ENCODE results near the gene SFI1. TPM values are rescaled to one million over a fixed set of nuclear protein-coding genes. Genes with fewer than 3 reads are reported as not detected.
"Not testable (repeated sequence)": the region's sequence is repeated elsewhere in the genome, so short reads cannot be mapped to it uniquely, and the experiment has no call there.

Gene SFI1
- total and polyA plus RNA-seq, 4 donors, result 16.7 to 59.6 (median 30.3) TPM

DNA sequence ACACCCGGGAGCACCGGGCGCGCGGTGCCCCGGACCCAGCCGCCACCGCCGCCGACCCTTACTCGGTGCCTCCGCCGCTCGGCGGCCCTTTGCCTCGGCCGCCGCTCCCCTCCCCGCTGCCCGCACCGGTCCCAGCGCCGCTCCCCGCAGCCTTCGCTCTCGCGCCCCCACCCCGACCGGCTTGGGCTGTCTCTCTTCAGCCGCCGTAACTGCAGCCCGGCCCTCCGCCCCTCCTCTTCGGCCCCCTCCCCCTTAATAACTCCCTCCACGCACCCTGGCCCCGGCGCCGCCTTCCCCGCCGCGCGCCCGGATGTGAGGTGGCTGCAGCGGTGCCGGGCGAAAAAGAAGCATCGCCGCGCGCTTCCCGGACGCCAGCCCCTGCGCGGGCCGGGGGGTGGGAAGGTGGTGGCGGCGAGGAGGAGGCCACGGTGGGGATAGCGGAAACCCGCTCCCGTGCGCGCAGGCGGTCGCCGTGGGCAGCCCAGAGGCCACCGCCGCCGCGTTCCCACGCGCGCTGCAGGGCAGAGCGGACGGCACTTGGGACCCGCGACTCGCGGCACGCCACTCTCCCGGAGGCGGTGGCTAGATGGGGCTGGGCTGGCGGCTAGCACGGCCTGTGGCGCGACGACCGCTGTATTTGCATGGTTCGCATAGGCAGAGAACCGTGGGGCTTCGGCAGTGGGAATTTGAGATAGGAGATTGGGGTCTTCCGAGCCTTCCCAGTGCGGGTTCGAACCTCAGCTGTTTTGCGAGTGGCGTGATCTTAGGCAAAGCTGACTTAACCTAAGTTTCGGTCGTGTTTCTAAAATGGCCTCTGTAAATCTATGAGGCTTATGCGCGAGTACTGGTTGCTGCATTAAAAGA lies 6.5 kb upstream of the SFI1 start, which contains the start of gene EIF4ENIF1:
TSS of gene EIF4ENIF1 (minus strand) at position 211 of the 864 bp plus-strand sequence. CDS start 1,124 bp downstream, outside the sequence.
- peak within 1 kb of the TSS; percentile 82 for H3K4me3 ChIP-seq (ENCODE audit: low read depth, low read length)
- under 1% methylated on average over 97 of the region's 100 CpGs for WGBS (ENCODE audit: insufficient coverage)
- peak; percentile 75 to 97 (median 84) for DNase-seq (ENCODE audit: low read depth in 4 of 6, low spot score in 6 of 6)
- peaks cover 5% of the 10 kb centered on the region for H3K4me1 ChIP-seq (ENCODE audit: control insufficient read depth, insufficient read depth, low read length)
- no peaks in the 10 kb centered on the region for H3K9me3 ChIP-seq (ENCODE audit: control insufficient read depth, insufficient read depth, low read length)
- no peaks in the 10 kb centered on the region for H3K27me3 ChIP-seq (ENCODE audit: control insufficient read depth, insufficient read depth, low read length)
- peak within 1 kb of the TSS; percentile 89 for H3K27ac ChIP-seq (ENCODE audit: low read depth, low read length)
- H3K36me3 ChIP-seq (ENCODE audit: control insufficient read depth, insufficient read depth, low read length), result peaks cover 19% of the 10 kb centered on the region

GRCh38 chr22:31490496-31490925 lies 5.8 kb upstream of the SFI1 start:
- WGBS (ENCODE audit: insufficient coverage), result 0% methylated on average over 11 of the region's 15 CpGs
- H3K27me3 ChIP-seq (ENCODE audit: control insufficient read depth, insufficient read depth, low read length), result no peaks in the 10 kb centered on the region
- H3K27ac ChIP-seq (ENCODE audit: low read depth, low read length), result peak overlapping the region; percentile 89
- peaks cover 9% of the 10 kb centered on the region for H3K4me1 ChIP-seq (ENCODE audit: control insufficient read depth, insufficient read depth, low read length)
- H3K9me3 ChIP-seq (ENCODE audit: control insufficient read depth, insufficient read depth, low read length), result no peaks in the 10 kb centered on the region
- DNase-seq (ENCODE audit: low read depth in 4 of 6, low spot score in 6 of 6), result no peak
- H3K36me3 ChIP-seq (ENCODE audit: control insufficient read depth, insufficient read depth, low read length), result peaks cover 16% of the 10 kb centered on the region
- peak overlapping the region; percentile 82 for H3K4me3 ChIP-seq (ENCODE audit: low read depth, low read length)

GRCh38 chr22:31491218-31491962 lies 4.9 kb upstream of the SFI1 start:
- Histone ChIP-seq H3K9me3 (ENCODE audit: control insufficient read depth, insufficient read depth, low read length) (no peaks in the 10 kb centered on the region), H3K27me3 (ENCODE audit: control insufficient read depth, insufficient read depth, low read length) (no peaks in the 10 kb centered on the region), H3K4me1 (ENCODE audit: control insufficient read depth, insufficient read depth, low read length) (peaks cover 9% of the 10 kb centered on the region), H3K4me3 (ENCODE audit: low read depth, low read length) (no peak overlapping the region), H3K36me3 (ENCODE audit: control insufficient read depth, insufficient read depth, low read length) (peaks cover 8% of the 10 kb centered on the region), H3K27ac (ENCODE audit: low read depth, low read length) (no peak overlapping the region)
- DNase-seq (ENCODE audit: low read depth in 4 of 6, low spot score in 6 of 6), result no peak
- 72% methylated on average over 2 of the region's 8 CpGs for whole genome bisulfite sequencing (ENCODE audit: insufficient coverage)

GRCh38 chr22:31492151-31492550 lies 4.2 kb upstream of the SFI1 start:
- WGBS (ENCODE audit: insufficient coverage), result no CpG with 5 or more reads among the region's 3 CpGs

GRCh38 chr22:31493355-31493754 lies 3.0 kb upstream of the SFI1 start:
- DNase-seq (ENCODE audit: low read depth in 4 of 6, low spot score in 6 of 6); H3K27me3 ChIP-seq (ENCODE audit: control insufficient read depth, insufficient read depth, low read length); H3K9me3 ChIP-seq (ENCODE audit: control insufficient read depth, insufficient read depth, low read length); H3K4me3 ChIP-seq (ENCODE audit: low read depth, low read length); H3K36me3 ChIP-seq (ENCODE audit: control insufficient read depth, insufficient read depth, low read length); H3K27ac ChIP-seq (ENCODE audit: low read depth, low read length): not testable (repeated sequence)
- H3K4me1 ChIP-seq (ENCODE audit: control insufficient read depth, insufficient read depth, low read length), result peaks cover 13% of the 10 kb centered on the region
- WGBS (ENCODE audit: insufficient coverage), result 94% methylated on average over 2 of the region's 5 CpGs

More at GRCh38 chr22:31492151-31492550, 4.2 kb upstream of the SFI1 start:
- H3K27me3 ChIP-seq (ENCODE audit: control insufficient read depth, insufficient read depth, low read length), result no peaks in the 10 kb centered on the region
- H3K4me1 ChIP-seq (ENCODE audit: control insufficient read depth, insufficient read depth, low read length), result peaks cover 13% of the 10 kb centered on the region
- H3K27ac ChIP-seq (ENCODE audit: low read depth, low read length), result no peak overlapping the region
- H3K9me3 ChIP-seq (ENCODE audit: control insufficient read depth, insufficient read depth, low read length), result no peaks in the 10 kb centered on the region
- H3K4me3 ChIP-seq (ENCODE audit: low read depth, low read length), result no peak overlapping the region
- no peak for DNase-seq (ENCODE audit: low read depth in 4 of 6, low spot score in 6 of 6)
- H3K36me3 ChIP-seq (ENCODE audit: control insufficient read depth, insufficient read depth, low read length), result peaks cover 4% of the 10 kb centered on the region

DNA sequence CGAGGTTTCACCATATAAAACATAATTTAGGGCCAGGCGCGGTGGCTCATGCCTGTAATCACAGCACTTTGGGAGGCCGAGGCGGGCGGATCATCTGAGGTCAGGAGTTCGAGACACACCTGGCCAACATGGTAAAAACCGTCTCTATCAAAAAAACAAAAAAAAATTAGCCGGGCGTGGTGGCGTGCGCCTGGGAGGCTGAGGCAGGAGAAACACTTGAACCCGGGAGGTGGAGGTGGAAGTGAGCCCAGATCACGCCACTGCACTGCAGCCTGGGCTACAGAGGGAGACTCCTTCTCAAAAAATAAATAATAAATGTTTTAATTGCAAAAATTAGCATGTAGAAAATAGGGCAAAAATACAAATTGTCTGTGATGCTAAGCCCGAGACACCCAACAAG lies 993 bp upstream of the SFI1 start:
- WGBS (ENCODE audit: insufficient coverage), result no CpG with 5 or more reads among the region's 15 CpGs
- Histone ChIP-seq H3K36me3 (ENCODE audit: control insufficient read depth, insufficient read depth, low read length) (no peaks in the 10 kb centered on the region), H3K27me3 (ENCODE audit: control insufficient read depth, insufficient read depth, low read length) (no peaks in the 10 kb centered on the region), H3K27ac (ENCODE audit: low read depth, low read length) (no peak overlapping the region), H3K4me1 (ENCODE audit: control insufficient read depth, insufficient read depth, low read length) (peaks cover 8% of the 10 kb centered on the region), H3K4me3 (ENCODE audit: low read depth, low read length) (peak overlapping the region; percentile 92), H3K9me3 (ENCODE audit: control insufficient read depth, insufficient read depth, low read length) (no peaks in the 10 kb centered on the region)
- DNase-seq (ENCODE audit: low read depth in 4 of 6, low spot score in 6 of 6), result no peak

DNA sequence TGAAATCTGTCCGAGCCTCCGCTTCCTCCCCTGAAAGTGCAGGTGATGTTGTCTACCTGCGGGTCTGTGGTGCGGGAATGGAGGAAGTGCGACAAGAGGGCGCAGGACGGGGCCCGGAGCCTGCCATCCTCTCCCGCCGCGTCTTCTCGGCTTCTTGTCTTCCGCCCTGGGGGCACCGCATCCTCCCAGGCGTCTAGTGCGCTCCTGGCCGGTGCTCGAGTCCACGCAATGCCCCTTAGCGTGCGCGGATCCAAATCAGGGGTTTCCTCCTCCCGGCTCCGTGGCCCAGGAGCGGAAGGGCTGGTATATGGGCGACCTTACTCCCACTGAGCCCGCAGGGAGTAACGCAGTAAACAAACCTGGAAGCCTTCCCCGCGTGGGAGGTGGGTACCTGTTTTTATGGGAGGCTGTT lies 405 bp downstream of the SFI1 start:
- no peaks in the 10 kb centered on the region for H3K27me3 ChIP-seq (ENCODE audit: control insufficient read depth, insufficient read depth, low read length)
- no peak for DNase-seq (ENCODE audit: low read depth in 4 of 6, low spot score in 6 of 6)
- peak overlapping the region; percentile 92 for H3K4me3 ChIP-seq (ENCODE audit: low read depth, low read length)
- 1% methylated on average over 29 of the region's 30 CpGs for WGBS (ENCODE audit: insufficient coverage)
- peaks cover 4% of the 10 kb centered on the region for H3K36me3 ChIP-seq (ENCODE audit: control insufficient read depth, insufficient read depth, low read length)
- peak overlapping the region; percentile 88 for H3K27ac ChIP-seq (ENCODE audit: low read depth, low read length)
- H3K4me1 ChIP-seq (ENCODE audit: control insufficient read depth, insufficient read depth, low read length), result peaks cover 8% of the 10 kb centered on the region
- no peaks in the 10 kb centered on the region for H3K9me3 ChIP-seq (ENCODE audit: control insufficient read depth, insufficient read depth, low read length)

DNA sequence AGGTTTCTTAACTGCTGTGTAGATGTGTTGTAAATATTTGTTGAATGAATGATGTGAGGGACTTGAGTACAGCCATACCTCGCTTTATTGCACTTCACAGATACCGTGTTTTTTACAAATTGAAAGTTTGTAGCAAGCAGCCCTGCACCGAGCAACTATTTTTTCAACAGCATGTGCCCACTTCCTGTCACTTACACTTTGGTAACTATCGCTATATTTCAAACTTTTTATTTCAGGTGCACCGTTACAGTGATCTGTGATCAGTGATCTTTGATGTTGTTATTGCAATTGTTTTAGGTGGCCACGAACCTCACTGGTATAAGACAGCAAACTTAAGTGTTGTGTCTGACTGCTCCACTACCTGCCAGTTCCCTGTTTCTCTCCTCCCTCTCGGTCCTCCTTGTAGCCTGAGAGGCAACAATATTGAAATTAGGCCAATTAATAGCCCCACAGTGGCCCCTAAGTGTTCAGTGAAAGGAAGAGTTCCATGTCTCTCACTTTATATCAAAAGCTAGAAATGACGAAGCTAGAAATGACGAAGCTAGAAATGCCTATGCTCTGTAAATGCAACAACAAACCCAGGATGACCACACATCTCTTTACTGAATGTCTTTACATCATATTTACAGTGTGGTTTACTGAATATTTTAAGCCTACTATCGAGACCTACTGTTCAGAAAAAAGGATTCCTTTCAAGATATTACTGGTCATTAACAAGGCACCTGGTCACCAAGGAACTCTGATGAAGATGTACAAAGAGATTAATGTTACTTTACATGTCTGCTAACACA lies 1.0 kb downstream of the SFI1 start:
- Histone ChIP-seq H3K9me3 (ENCODE audit: control insufficient read depth, insufficient read depth, low read length) (no peaks in the 10 kb centered on the region), H3K27ac (ENCODE audit: low read depth, low read length) (no peak overlapping the region), H3K36me3 (ENCODE audit: control insufficient read depth, insufficient read depth, low read length) (peaks cover 4% of the 10 kb centered on the region), H3K4me1 (ENCODE audit: control insufficient read depth, insufficient read depth, low read length) (peaks cover 8% of the 10 kb centered on the region), H3K27me3 (ENCODE audit: control insufficient read depth, insufficient read depth, low read length) (no peaks in the 10 kb centered on the region), H3K4me3 (ENCODE audit: low read depth, low read length) (peak overlapping the region; percentile 92)
- 89% methylated on average over 4 of the region's 10 CpGs for WGBS (ENCODE audit: insufficient coverage)
- DNase-seq (ENCODE audit: low read depth in 4 of 6, low spot score in 6 of 6), result no peak

GRCh38 chr22:31501738-31502137 lies 5.4 kb downstream of the SFI1 start:
- Histone ChIP-seq H3K36me3 (ENCODE audit: control insufficient read depth, insufficient read depth, low read length) (peaks cover 4% of the 10 kb centered on the region), H3K9me3 (ENCODE audit: control insufficient read depth, insufficient read depth, low read length) (no peaks in the 10 kb centered on the region), H3K27me3 (ENCODE audit: control insufficient read depth, insufficient read depth, low read length) (no peaks in the 10 kb centered on the region), H3K27ac (ENCODE audit: low read depth, low read length) (no peak overlapping the region), H3K4me3 (ENCODE audit: low read depth, low read length) (no peak overlapping the region), H3K4me1 (ENCODE audit: control insufficient read depth, insufficient read depth, low read length) (peaks cover 2% of the 10 kb centered on the region)
- no CpG with 5 or more reads among the region's 2 CpGs for WGBS (ENCODE audit: insufficient coverage)
- DNase-seq (ENCODE audit: low read depth in 4 of 6, low spot score in 6 of 6), result no peak
